HG03095 (cell line): Measurements from ENCODE around the gene DBN1.
"Not testable (repeated sequence)": the region's sequence is repeated elsewhere in the genome, so short reads cannot be mapped to it uniquely, and the experiment has no call there.

Source experiments
- ATAC-seq: cut with Tn5 transposase; IDR thresholded peaks from one replicate; pipeline ENCODE4 v1.9.1; 2021; ENCODE audit warnings: moderate library complexity; ENCODE audit not compliant: unreplicated experiment

The DBN1 gene

GRCh38 chr5:177491983-177492746 is 18.7 kb upstream of the DBN1 start:
- no peak for ATAC-seq

GRCh38 chr5:177491429-177491945 is 18.1 kb upstream of the DBN1 start:
- ATAC-seq, result no peak

DNA sequence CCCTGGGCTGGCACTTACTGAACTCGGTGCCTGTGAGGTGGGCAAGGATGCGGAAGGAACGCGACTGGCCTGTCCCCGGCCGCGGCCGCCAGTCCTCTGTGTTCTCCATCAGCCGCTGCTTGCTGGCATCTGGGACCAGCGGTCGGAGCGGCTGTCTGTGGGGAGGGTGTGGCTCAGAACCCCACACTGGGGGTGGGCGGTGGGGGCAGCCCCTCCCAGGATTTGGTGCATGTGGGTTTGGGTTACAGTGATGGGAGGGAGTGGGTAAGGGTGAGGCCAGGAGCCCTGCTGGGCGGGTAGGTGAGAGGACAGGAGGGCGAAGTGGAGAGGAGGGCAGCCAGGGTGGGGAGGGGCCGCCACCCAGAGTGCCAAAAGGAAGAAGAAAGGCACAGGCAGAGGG is 17.6 kb upstream of the DBN1 start:
- ATAC-seq, result no peak

DNA sequence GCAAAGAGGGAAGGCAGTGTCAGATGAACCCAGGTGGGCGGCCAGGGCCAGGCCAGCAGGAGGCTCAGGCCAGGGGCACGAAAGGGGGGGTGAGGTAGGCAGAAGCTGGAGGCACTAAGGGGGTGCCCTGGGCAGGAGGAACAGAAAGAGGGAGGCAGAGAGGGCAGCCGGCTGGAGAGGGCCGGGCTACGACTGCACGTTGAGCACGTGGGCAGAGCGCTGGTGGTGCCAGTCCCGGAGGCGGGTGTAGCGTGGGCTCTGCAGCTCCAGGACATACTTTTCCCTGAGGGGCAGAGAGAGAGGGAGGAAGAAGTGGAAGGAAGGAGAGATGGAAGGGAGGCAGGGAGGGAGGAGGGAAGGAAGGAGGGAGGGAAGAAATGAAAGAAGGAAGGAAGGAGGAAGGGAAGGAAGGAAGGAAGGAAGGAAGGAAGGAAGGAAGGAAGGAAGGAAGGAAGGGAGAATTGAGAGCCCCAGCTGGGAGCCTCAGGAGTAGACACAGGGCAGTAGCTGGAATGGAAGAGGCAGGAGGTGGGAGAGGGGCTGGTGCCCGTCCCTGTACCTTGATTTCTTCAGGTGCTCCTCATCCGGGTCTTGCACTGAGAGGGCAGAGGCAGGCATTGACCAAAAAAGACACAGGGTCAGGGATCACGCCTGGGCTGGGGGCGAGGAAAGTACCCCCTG is 17.0 kb upstream of the DBN1 start:
- ATAC-seq, result no peak

DNA sequence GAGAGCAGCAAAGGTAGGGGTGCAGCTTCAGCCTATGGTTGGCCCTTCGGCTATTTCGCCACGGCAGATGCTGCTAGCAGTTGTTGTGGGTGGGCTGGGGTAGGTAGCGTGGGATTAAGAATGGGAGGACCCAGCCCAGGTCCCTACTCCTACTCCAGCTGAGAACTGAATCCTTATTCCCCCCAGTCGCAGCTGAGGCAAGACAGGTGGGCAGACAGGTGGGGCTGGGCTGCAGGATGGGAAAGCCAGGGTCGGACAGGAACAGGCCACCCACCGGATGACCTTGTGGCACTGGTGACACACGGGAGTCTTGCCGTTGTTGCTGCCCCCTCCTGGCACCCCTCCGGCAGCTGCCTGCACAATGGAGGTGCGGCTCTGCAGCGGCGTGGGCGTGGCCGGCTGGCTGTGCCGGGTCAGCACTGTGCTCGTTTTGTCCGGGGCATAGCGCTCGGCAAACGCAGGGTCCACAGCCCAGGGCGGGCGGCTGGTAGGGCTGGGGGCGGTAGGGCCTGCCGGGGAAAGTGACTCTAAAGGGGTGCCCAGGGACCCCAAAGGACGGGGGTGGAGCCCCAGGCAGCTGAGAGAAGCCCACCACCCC is 15.8 kb upstream of the DBN1 start:
- ATAC-seq, result no peak

- ATAC-seq, result no peak
Measured at GRCh38 chr5:177487975-177488374, 14.5 kb upstream of the DBN1 start.

DNA sequence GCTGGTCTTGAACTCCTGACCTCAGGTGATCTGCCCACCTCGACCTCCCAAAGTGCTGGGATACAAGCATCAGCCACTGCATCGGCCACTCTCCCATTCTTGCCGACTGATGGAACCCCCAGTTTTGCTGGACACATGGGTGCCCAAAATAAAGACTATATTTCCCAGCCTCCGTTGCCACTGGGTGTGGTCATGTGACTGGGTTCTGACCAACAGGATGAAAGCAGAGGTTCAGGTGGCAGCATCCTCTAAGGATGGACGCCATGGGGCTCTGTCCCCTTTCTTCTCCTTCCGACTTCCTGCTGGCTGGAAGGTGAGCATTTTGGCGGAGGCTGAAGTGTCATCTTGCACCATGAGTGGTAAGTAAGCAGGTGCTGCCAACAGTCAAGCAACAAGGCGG is 13.7 kb upstream of the DBN1 start:
- no peak for ATAC-seq

- ATAC-seq, result no peak
Measured at GRCh38 chr5:177486256-177486655, 12.8 kb upstream of the DBN1 start.

GRCh38 chr5:177485753-177486152 is 12.3 kb upstream of the DBN1 start:
- not testable (repeated sequence) for ATAC-seq

GRCh38 chr5:177484902-177485549 is 11.6 kb upstream of the DBN1 start:
- ATAC-seq, result no peak

DNA sequence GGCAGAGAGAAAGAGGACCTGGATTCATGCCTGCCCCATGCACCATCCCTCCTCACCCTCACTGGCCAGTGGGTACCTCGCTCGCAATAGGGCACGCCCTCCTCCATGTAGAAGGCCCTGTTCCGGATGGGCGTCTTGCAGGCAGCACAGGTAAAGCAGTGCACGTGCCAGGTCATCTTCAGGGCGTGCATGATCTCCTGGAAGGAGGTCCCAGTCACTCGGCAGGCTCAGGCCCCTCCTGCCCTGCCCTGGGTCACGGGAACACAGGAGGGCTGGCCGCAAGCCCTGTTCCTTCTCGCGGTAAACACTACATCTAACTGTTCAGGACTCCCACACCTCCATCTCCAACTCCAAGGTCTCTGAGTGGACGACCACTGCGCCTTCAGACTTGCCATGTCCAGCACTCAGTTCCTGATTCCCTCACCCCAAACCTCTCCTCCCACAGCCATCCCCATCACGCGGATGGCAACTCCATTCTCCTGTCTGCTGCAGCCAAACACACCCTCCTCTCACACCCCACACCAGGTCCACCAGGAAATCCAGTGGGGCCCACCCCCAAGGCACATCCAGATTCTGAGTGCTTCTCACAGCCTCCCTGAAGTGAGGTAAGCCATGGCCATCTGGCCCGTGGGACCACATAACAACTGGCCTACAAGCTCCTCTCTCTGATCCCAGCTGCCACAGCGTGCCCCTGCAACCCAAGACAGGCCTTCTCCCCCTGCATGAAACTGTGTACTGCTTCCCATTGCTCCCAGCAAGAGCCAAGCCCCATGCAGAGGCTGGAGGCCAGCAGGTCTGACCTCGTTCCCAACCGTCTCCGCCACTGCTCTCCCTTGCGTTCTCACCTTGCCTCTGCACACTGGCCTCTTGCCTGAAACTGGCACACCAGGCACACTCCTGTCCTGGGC is 10.8 kb upstream of the DBN1 start:
- ATAC-seq, result no peak

- ATAC-seq, result no peak
Measured at GRCh38 chr5:177483042-177483441, 9.6 kb upstream of the DBN1 start.

- no peak for ATAC-seq
Measured at GRCh38 chr5:177482359-177482795, 8.9 kb upstream of the DBN1 start.

DNA sequence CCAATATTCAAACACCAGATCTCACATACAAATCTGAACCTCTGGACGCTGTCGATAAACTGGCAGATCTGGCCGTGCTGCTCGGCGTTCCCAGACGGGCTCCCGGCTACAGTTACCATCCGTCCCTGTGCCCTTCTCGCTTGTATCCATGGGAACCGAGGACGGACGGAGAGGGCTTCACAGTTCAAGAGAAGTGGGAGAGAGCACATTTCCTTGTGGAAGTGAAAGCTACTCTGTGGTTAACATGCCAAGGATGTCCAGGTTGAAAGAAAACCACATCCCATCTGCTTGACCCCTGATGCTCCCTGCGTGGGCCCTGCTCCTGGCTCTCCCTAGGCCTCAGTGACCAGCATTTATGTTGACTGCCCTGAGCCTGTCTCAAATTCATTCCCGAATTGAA is 6.3 kb upstream of the DBN1 start:
- ATAC-seq, result no peak

GRCh38 chr5:177478711-177479646 is 5.5 kb upstream of the DBN1 start:
- no peak for ATAC-seq

GRCh38 chr5:177477701-177478477 is 4.5 kb upstream of the DBN1 start:
- no peak for ATAC-seq

DNA sequence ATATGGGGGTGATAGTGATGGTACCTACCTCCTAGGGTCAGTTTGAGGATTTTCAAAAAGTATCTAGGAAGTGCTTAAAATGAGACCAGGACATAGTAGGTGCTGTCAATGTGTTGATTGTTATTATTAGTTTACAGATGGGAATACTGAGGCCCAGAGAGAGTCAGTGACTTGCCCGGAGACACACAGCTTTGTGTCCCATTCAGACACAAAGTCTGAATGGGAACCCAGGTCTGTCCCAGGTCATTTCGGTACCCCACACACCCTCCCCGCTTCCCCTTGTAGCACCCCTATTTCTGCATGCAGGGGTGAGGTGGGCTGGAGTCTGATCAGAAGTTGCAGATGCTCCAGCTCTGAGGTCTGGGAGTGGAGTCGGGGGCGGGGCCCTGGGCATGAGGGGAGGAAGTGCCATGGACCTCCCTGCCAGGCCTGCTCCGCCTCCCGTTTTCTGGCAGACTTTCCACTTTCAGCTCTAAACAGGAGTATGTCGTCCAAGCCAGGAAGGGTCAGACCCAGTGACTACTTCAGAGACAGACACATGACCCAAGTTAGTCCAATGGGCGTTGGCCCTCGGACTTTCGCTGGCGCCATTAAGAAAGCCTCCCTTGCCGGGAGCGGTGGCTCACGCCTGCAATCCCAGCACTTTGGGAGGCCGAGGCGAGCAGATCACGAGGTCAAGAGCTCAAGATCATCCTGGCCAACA is 3.2 kb upstream of the DBN1 start:
- ATAC-seq, result no peak
